Epithelial cell of prostate (primary cell): ENCODE measurements around the gene CLMP.
"Not testable (repeated sequence)": the region's sequence is repeated elsewhere in the genome, so short reads cannot be mapped to it uniquely, and the experiment has no call there.

ENCODE experiments used
- DNase-seq: peaks from one replicate; pipeline ENCODE4 v3.0.0-alpha.2; 2011; ENCODE audit warnings: low read depth, low spot score
- H3K27ac ChIP-seq: fragments of 450-650 bp; 2 replicates; pipeline ENCODE4 v1.5.1; 2017; ENCODE audit warnings: mild to moderate bottlenecking

The CLMP gene

GRCh38 chr11:123103326-123103980 lies 91.6 kb downstream of the CLMP start:
- no peak for DNase-seq
- no peak overlapping the region for H3K27ac ChIP-seq

- no peak overlapping the region for H3K27ac ChIP-seq
- no peak for DNase-seq
These were observed 94.5 kb downstream of the CLMP start for GRCh38 chr11:123100379-123101085.

- no peak for DNase-seq
- H3K27ac ChIP-seq: no peak overlapping the region
These were observed 96.1 kb downstream of the CLMP start for GRCh38 chr11:123098990-123099389.

- DNase-seq: no peak
- no peak overlapping the region for H3K27ac ChIP-seq
These were observed 101.3 kb downstream of the CLMP start for GRCh38 chr11:123093739-123094138.

GRCh38 chr11:123091506-123091905 lies 103.5 kb downstream of the CLMP start:
- no peak for DNase-seq
- H3K27ac ChIP-seq: no peak overlapping the region

GRCh38 chr11:123090168-123090567 lies 104.9 kb downstream of the CLMP start:
- DNase-seq, H3K27ac ChIP-seq: not testable (repeated sequence)

- H3K27ac ChIP-seq, DNase-seq: not testable (repeated sequence)
These were observed 106.2 kb downstream of the CLMP start for GRCh38 chr11:123088896-123089295.

- DNase-seq, H3K27ac ChIP-seq: not testable (repeated sequence)
These were observed 107.4 kb downstream of the CLMP start for GRCh38 chr11:123087657-123088056.

- H3K27ac ChIP-seq: no peak overlapping the region
- no peak for DNase-seq
These were observed 108.7 kb downstream of the CLMP start for GRCh38 chr11:123086305-123086704.

GRCh38 chr11:123085497-123085896 lies 109.6 kb downstream of the CLMP start:
- no peak overlapping the region for H3K27ac ChIP-seq
- no peak for DNase-seq

- DNase-seq: no peak
- no peak overlapping the region for H3K27ac ChIP-seq
These were observed 110.6 kb downstream of the CLMP start for GRCh38 chr11:123084454-123084853.

GRCh38 chr11:123083623-123084029 lies 111.4 kb downstream of the CLMP start:
- H3K27ac ChIP-seq: no peak overlapping the region
- peak; percentile 68 for DNase-seq

- no peak for DNase-seq
- no peak overlapping the region for H3K27ac ChIP-seq
These were observed 112.1 kb downstream of the CLMP start for GRCh38 chr11:123082977-123083376.

- no peak for DNase-seq
- no peak overlapping the region for H3K27ac ChIP-seq
These were observed 115.0 kb downstream of the CLMP start for GRCh38 chr11:123080015-123080414.

- no peak for DNase-seq
These were observed 118.6 kb downstream of the CLMP start for GRCh38 chr11:123076484-123076883.

GRCh38 chr11:123073343-123074057 lies 121.5 kb downstream of the CLMP start:
- no peak for DNase-seq
- H3K27ac ChIP-seq: no peak overlapping the region

More at GRCh38 chr11:123076484-123076883, 118.6 kb downstream of the CLMP start:
- H3K27ac ChIP-seq: no peak overlapping the region

GRCh38 chr11:123072762-123073161 lies 122.3 kb downstream of the CLMP start:
- no peak overlapping the region for H3K27ac ChIP-seq
- DNase-seq: no peak

- no peak overlapping the region for H3K27ac ChIP-seq
- no peak for DNase-seq
These were observed 122.7 kb downstream of the CLMP start for GRCh38 chr11:123072332-123072761.

- no peak for DNase-seq
- H3K27ac ChIP-seq: no peak overlapping the region
These were observed 124.9 kb downstream of the CLMP start for GRCh38 chr11:123069908-123070821.

GRCh38 chr11:123065621-123066020 lies 129.4 kb downstream of the CLMP start:
- no peak for DNase-seq
- peak overlapping the region; percentile 58 for H3K27ac ChIP-seq
